ENCODE results near the gene CCDC157. TPM values are rescaled to one million over a fixed set of nuclear protein-coding genes. Genes with fewer than 3 reads are reported as not detected.

CCDC157 gene
- total and polyA plus RNA-seq, 2 of the 4 experiments (the other 2 are of a cell fraction): 0.90 to 2.2 TPM

GRCh38 chr22:30421695-30422480 is 65.1 kb downstream of the CCDC157 start:
- ChIA-PET POLR2A (ENCODE audit: unreplicated experiment) (interaction anchor here (1.3 kb wide), 1 partner anchor 16 kb away, joined by 4 read pairs; no protein-coding TSS in a partner anchor), CTCF (interaction anchor here (1.0 kb wide), 1 partner anchor 9 kb away, joined by 9 read pairs; no protein-coding TSS in a partner anchor)
- Histone ChIP-seq H3K14ac (replicated peaks; ENCODE audit: low read depth, low read length) (peak overlapping the region; percentile 96), H3K4ac (ENCODE audit: low read depth, low read length) (peak overlapping the region; percentile 96), H3K56ac (ENCODE audit: extremely low read depth, insufficient read depth, low read length) (peak overlapping the region; percentile 75), H4K91ac (ENCODE audit: insufficient read depth, low read depth, low read length) (peak overlapping the region; percentile 96), H3K4me1 (ENCODE audit: control insufficient read depth, insufficient read depth, low read length) (peaks cover 24% of the 10 kb centered on the region), H2AFZ (replicated peaks; ENCODE audit: low read length, poor library complexity) (no peak overlapping the region), H2BK15ac (ENCODE audit: low read depth, low read length) (peak overlapping the region; percentile 93), H4K8ac (ENCODE audit: low read depth in 2 of 2, low read length in 2 of 2) (peak overlapping the region; percentile 61 to 90), H3K23ac (ENCODE audit: low read depth, low read length) (peak overlapping the region; percentile 92), H2AK9ac (replicated peaks; ENCODE audit: low read depth, low read length, poor library complexity) (peak overlapping the region; percentile 100), H3K36me3 (ENCODE audit: control insufficient read depth, insufficient read depth, low read length) (peaks cover 14% of the 10 kb centered on the region), H3K27ac (ENCODE audit: insufficient read depth, low read length) (peak overlapping the region; percentile 92), H3K4me2 (ENCODE audit: low read depth, low read length) (peak overlapping the region; percentile 24), H3K79me1 (ENCODE audit: low read depth in 1 of 2, low read length in 2 of 2) (peaks cover 17 to 55% of the 10 kb centered on the region in 2 experiments; a peak in 3 of 4 replicates), H2BK5ac (ENCODE audit: low read depth, low read length, poor library complexity, severe bottlenecking) (peak overlapping the region; percentile 95), H4K5ac (ENCODE audit: low read depth, low read length) (peak overlapping the region; percentile 14), H3K18ac (ENCODE audit: low read depth, low read length) (peak overlapping the region; percentile 8; the same call in 1 of the 2 replicates), H2BK20ac (ENCODE audit: low read depth, low read length) (peak overlapping the region; percentile 78), H3K9me3 (ENCODE audit: control insufficient read depth, insufficient read depth, low read length) (no peaks in the 10 kb centered on the region), H4K20me1 (ENCODE audit: insufficient read depth, low read length) (no peaks in the 10 kb centered on the region), H3K27me3 (ENCODE audit: control insufficient read depth, insufficient read depth, low read length) (no peaks in the 10 kb centered on the region), H2BK120ac (ENCODE audit: low read depth, low read length) (peak overlapping the region; percentile 89), H2AK5ac (ENCODE audit: low read depth, low read length) (peak overlapping the region; percentile 94), H3K9ac (ENCODE audit: low read depth, low read length) (peak overlapping the region; percentile 86; the same call in 1 of the 2 replicates), H3K9me1 (ENCODE audit: insufficient read depth, low read length) (peaks cover 17% of the 10 kb centered on the region), H3K4me3 (ENCODE audit: insufficient read depth, low read depth, low read length) (no peak overlapping the region)
- in situ Hi-C loops (cut with MboI; ENCODE audit: low sequenced_read_pairs) (no loop called here), intact Hi-C loops (cut with micrococcal nuclease) (loop anchor here (2.0 kb wide), 1 partner anchor 35 kb away; the partner anchor contains the start of gene RNF215), dilution Hi-C loops (cut with HindIII; ENCODE audit: low sequenced_read_pairs, unreplicated experiment) (no loop called here)
- WGBS, 2 experiments (ENCODE audit: extremely low coverage in 2 of 2, insufficient read length in 1 of 2): 77% methylated on average over 3 of the region's 8 CpGs; no CpG with 5 or more reads in 1 of the 2 experiments
- TF ChIP-seq ELK1 (IDR thresholded peaks at IDR 0.05; ENCODE audit: borderline replicate concordance, low read depth, low read length): no peak
- no peak for TF ChIP-seq RAD21 (IDR thresholded peaks at IDR 0.05; ENCODE audit: low read length)
- TF ChIP-seq FOS (IDR thresholded peaks at IDR 0.05; ENCODE audit: low read depth, low read length): no peak
- 0 out of 2 replicates have a peak, but pooled peaks have one; percentile 22 for TF ChIP-seq POLR2A (IDR thresholded peaks at IDR 0.05; ENCODE audit: low read depth, low read length)
- TF ChIP-seq CHD1 (IDR thresholded peaks at IDR 0.05; ENCODE audit: low read depth, low read length): no peak
- no peak for TF ChIP-seq MXI1 (IDR thresholded peaks at IDR 0.05; ENCODE audit: borderline replicate concordance, low read depth, low read length)
- no peak for DNase-seq
- ATAC-seq (ENCODE audit: low read depth): no peak
- no TSS peak for BruUV-seq (replicated peaks)

Measured in IMR-90 (cell line).